H9 (cell line): ENCODE results near the gene PUS10. TPM values are rescaled to one million over a fixed set of nuclear protein-coding genes. Genes with fewer than 3 reads are reported as not detected.

Experiments
- DNase-seq: peaks from one replicate; pipeline ENCODE4 v3.0.0-alpha.2; 2017
- H2AFZ ChIP-seq: one replicate; pipeline ENCODE4 v1.6.1; 2013; ENCODE audit warnings: mild to moderate bottlenecking, low read length, control low read depth, moderate library complexity
- H2AK5ac ChIP-seq: 2 replicates; pipeline ENCODE4 v1.6.1; 2013; ENCODE audit warnings: low read length, control low read depth, mixed read lengths; ENCODE audit not compliant: insufficient read length
- H2BK120ac ChIP-seq: one replicate; pipeline ENCODE4 v1.6.1; 2013; ENCODE audit warnings: low read depth, mild to moderate bottlenecking, low read length, control low read depth, inconsistent platforms; ENCODE audit not compliant: poor library complexity, severe bottlenecking
- H2BK12ac ChIP-seq: 2 replicates; pipeline ENCODE4 v1.6.1; 2013; ENCODE audit warnings: low read length, control low read depth, mixed read lengths, low read depth; ENCODE audit not compliant: insufficient read length
- H2BK15ac ChIP-seq: 2 replicates; pipeline ENCODE4 v1.6.1; 2013; ENCODE audit warnings: low read depth, low read length, control low read depth
- H2BK20ac ChIP-seq: one replicate; pipeline ENCODE4 v1.6.1; 2013; ENCODE audit warnings: low read depth, mild to moderate bottlenecking, low read length, control low read depth, inconsistent platforms; ENCODE audit not compliant: poor library complexity, severe bottlenecking
- H2BK5ac ChIP-seq: 2 replicates; pipeline ENCODE4 v1.6.1; 2013; ENCODE audit warnings: low read length, control low read depth, mixed read lengths; ENCODE audit not compliant: insufficient read length
- H3K14ac ChIP-seq: 2 replicates; pipeline ENCODE4 v1.6.1; 2013; ENCODE audit warnings: low read length, control low read depth; ENCODE audit not compliant: insufficient read depth
- H3K18ac ChIP-seq: 2 replicates; pipeline ENCODE4 v1.6.1; 2013; ENCODE audit warnings: low read depth, mild to moderate bottlenecking, mixed read lengths, low read length, control low read depth; ENCODE audit not compliant: insufficient read length
- H3K23ac ChIP-seq: 2 replicates; pipeline ENCODE4 v1.6.1; 2013; ENCODE audit warnings: low read length, control low read depth, mixed read lengths, low read depth; ENCODE audit not compliant: insufficient read length
- H3K23me2 ChIP-seq: 2 replicates; pipeline ENCODE4 v1.6.1; 2013; ENCODE audit warnings: low read depth, mild to moderate bottlenecking, mixed read lengths, low read length, control low read depth; ENCODE audit not compliant: insufficient read length, poor library complexity, severe bottlenecking
- H3K27ac ChIP-seq: 2 replicates; pipeline ENCODE4 v1.5.1; 2013; ENCODE audit warnings: low read length, control low read depth, mixed read lengths, low read depth; ENCODE audit not compliant: insufficient read length
- H3K27me3 ChIP-seq: 2 replicates; pipeline ENCODE4 v1.6.1; 2013; ENCODE audit warnings: low read length, control low read depth, inconsistent platforms; ENCODE audit not compliant: insufficient read depth
- H3K4ac ChIP-seq: 2 replicates; pipeline ENCODE4 v1.6.1; 2013; ENCODE audit warnings: low read depth, mild to moderate bottlenecking, control low read depth, inconsistent platforms, low read length, moderate library complexity
- H3K4me1 ChIP-seq: 2 replicates; pipeline ENCODE4 v1.6.1; 2013; ENCODE audit warnings: low read length, control low read depth, inconsistent platforms; ENCODE audit not compliant: insufficient read depth
- H3K4me2 ChIP-seq: 2 replicates; pipeline ENCODE4 v1.6.1; 2013; ENCODE audit warnings: low read length, control low read depth, mixed read lengths; ENCODE audit not compliant: insufficient read length, insufficient read depth
- H3K56ac ChIP-seq: 2 replicates; pipeline ENCODE4 v1.6.1; 2013; ENCODE audit warnings: low read depth, mild to moderate bottlenecking, mixed read lengths, low read length, control low read depth; ENCODE audit not compliant: insufficient read length
- H3K79me1 ChIP-seq: 2 replicates; pipeline ENCODE4 v1.6.1; 2013; ENCODE audit warnings: low read depth, mild to moderate bottlenecking, moderate library complexity, low read length, control low read depth, inconsistent platforms; ENCODE audit not compliant: insufficient read depth, poor library complexity, severe bottlenecking
- H3K79me2 ChIP-seq: 2 replicates; pipeline ENCODE4 v1.6.1; 2013; ENCODE audit warnings: low read length, control low read depth, inconsistent platforms; ENCODE audit not compliant: insufficient read depth
- H3K9ac ChIP-seq: 2 replicates; pipeline ENCODE4 v1.6.1; 2013; ENCODE audit warnings: low read length, control low read depth, mixed read lengths; ENCODE audit not compliant: insufficient read length; ENCODE audit errors: extremely low read depth
- H3K9me3 ChIP-seq: one replicate; pipeline ENCODE4 v1.6.1; 2013; ENCODE audit warnings: low read depth, low read length, inconsistent platforms; ENCODE audit not compliant: control insufficient read depth
- H3T11ph ChIP-seq: one replicate; pipeline ENCODE4 v1.6.1; 2013; ENCODE audit warnings: mild to moderate bottlenecking, low read length, control low read depth, inconsistent platforms
- H4K20me1 ChIP-seq: one replicate; pipeline ENCODE4 v1.6.1; 2013; ENCODE audit not compliant: control insufficient read depth, insufficient read length, insufficient read depth
- H4K5ac ChIP-seq: 2 replicates; pipeline ENCODE4 v1.6.1; 2013; ENCODE audit warnings: low read depth, mild to moderate bottlenecking, mixed read lengths, low read length, control low read depth; ENCODE audit not compliant: insufficient read length
- H4K8ac ChIP-seq: replicated peaks from 2 replicates; pipeline ENCODE4 v1.6.1; 2013; ENCODE audit warnings: low read length, control low read depth, mixed read lengths, low read depth; ENCODE audit not compliant: insufficient read length
- H4K91ac ChIP-seq: 2 replicates; pipeline ENCODE4 v1.6.1; 2013; ENCODE audit warnings: low read depth, mild to moderate bottlenecking, moderate library complexity, mixed read lengths, low read length, control low read depth; ENCODE audit not compliant: insufficient read length
- H3K27ac Mint-ChIP-seq, 3 experiments: 2 replicates in 2 of 3; 3 replicates in 1 of 3; pipeline ENCODE4 v1.8.0; 2020 to 2021; ENCODE audit warnings: mixed read lengths in 3 of 3, mild to moderate bottlenecking in 1 of 3, moderate library complexity in 1 of 3
- H3K27me3 Mint-ChIP-seq: 2 replicates; pipeline ENCODE4 v1.8.0; 2021; ENCODE audit warnings: low read depth, mild to moderate bottlenecking, moderate library complexity, mixed read lengths
- H3K36me3 Mint-ChIP-seq, 3 experiments: 2 replicates in 2 of 3; 3 replicates in 1 of 3; pipeline ENCODE4 v1.8.0; 2020 to 2021; ENCODE audit warnings: low read depth in 3 of 3, mixed read lengths in 3 of 3; ENCODE audit not compliant: insufficient read depth in 1 of 3
- H3K4me1 Mint-ChIP-seq, 2 experiments: 2 replicates each; pipeline ENCODE4 v1.8.0; 2020; ENCODE audit warnings: mixed read lengths in 2 of 2
- H3K4me3 Mint-ChIP-seq, 2 experiments: 2 replicates in 1 of 2; 3 replicates in 1 of 2; pipeline ENCODE4 v1.8.0; 2020 to 2021; ENCODE audit warnings: mild to moderate bottlenecking in 2 of 2, mixed read lengths in 2 of 2, moderate library complexity in 1 of 2
- H3K9me3 Mint-ChIP-seq, 2 experiments: 2 replicates in 1 of 2; 3 replicates in 1 of 2; pipeline ENCODE4 v1.8.0; 2020; ENCODE audit warnings: mild to moderate bottlenecking in 2 of 2, mixed read lengths in 2 of 2, moderate library complexity in 1 of 2
- CTCF ChIP-seq: fragments of 200-600 bp; sonication (generic); conservative IDR thresholded peaks from 3 replicates; pipeline ENCODE4 v1.8.0; 2021; ENCODE audit warnings: antibody characterized with exemption, mild to moderate bottlenecking
- total RNA-seq: library from RNA; stranded (reverse); gene quantifications from 2 replicates; pipeline ENCODE4 v1.2.1, GENCODE V29; 2021

PUS10 gene
- total RNA-seq, 1 experiment from 2014 or later, result 2.3 TPM

DNA sequence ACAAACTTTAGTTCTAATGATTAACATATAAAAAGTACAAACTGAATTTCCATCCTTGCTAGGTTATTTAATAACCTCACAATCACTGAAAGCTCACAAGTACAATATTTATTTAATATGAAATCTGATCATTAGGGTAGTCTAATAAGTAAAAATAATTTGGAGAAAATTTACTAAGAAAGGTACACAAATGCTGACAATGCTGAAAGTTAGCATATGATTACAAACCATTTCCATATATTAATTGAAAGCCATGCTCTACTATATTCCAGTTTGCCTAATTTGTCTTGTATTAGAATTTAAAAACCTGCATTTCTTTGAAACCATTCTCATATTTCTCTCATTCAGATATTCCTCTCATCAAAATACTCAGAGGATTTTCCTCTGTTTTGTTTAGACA, 8.7 kb downstream of the PUS10 start:
- Histone ChIP-seq H3K9me3 (no peaks in the 10 kb centered on the region), H3K23me2 (no peaks in the 10 kb centered on the region), H4K8ac (no peak overlapping the region), H3K4me2 (no peak overlapping the region), H3K23ac (no peak overlapping the region), H2BK15ac (no peak overlapping the region), H3K27me3 (no peaks in the 10 kb centered on the region), H3K18ac (no peak overlapping the region), H3K14ac (no peak overlapping the region), H4K5ac (no peak overlapping the region), H2AFZ (no peak overlapping the region), H3K79me1 (no peaks in the 10 kb centered on the region), H3K27ac (no peak overlapping the region), H4K91ac (no peak overlapping the region), H2BK20ac (no peak overlapping the region), H2AK5ac (no peak overlapping the region), H3K79me2 (no peaks in the 10 kb centered on the region), H2BK120ac (no peak overlapping the region), H3K4me1 (no peaks in the 10 kb centered on the region), H3K4ac (no peak overlapping the region), H2BK12ac (no peak overlapping the region), H3K9ac (no peak overlapping the region), H2BK5ac (no peak overlapping the region), H4K20me1 (no peaks in the 10 kb centered on the region), H3T11ph (no peak overlapping the region), H3K56ac (no peak overlapping the region)
- H3K36me3 Mint-ChIP-seq, result no peaks in the 10 kb centered on the region
- no peak overlapping the region for H3K4me3 Mint-ChIP-seq
- H3K27me3 Mint-ChIP-seq, result no peaks in the 10 kb centered on the region
- H3K27ac Mint-ChIP-seq, result no peak overlapping the region
- H3K4me1 Mint-ChIP-seq, result peaks cover 2 to 4% of the 10 kb centered on the region in 2 experiments; a peak in 2 of 4 replicates
- no peak for TF ChIP-seq CTCF
- H3K9me3 Mint-ChIP-seq, result no peaks in the 10 kb centered on the region
- DNase-seq, result no peak
